Body of pancreas (tissue), 4 donors: ENCODE measurements around the gene KIF1C.

Source experiments
- CTCF ChIP-seq, 7 experiments: fragments of 450-650 bp in 4 of 7; fragments of 200-600 bp in 3 of 7; sonication (generic) in 3 of 7; IDR thresholded peaks; one replicate each; pipeline ENCODE4 v1.5.1; 2016 to 2019; ENCODE audit warnings: antibody characterized with exemption in 7 of 7
- POLR2A ChIP-seq, 3 donors: fragments of 450-650 bp; IDR thresholded peaks; one replicate each; pipeline ENCODE4 v1.6.1; 2016; ENCODE audit warnings: antibody characterized with exemption in 3 of 3, mild to moderate bottlenecking in 2 of 3

GRCh38 chr17:4949321-4950074 is 48.3 kb upstream of the KIF1C start:
- TF ChIP-seq CTCF (IDR thresholded peaks at IDR 0.05) (no peak), POLR2A (IDR thresholded peaks at IDR 0.05) (peak in 1 of 3 donors; percentile 17)
